HG03139 (cell line): ENCODE results near the gene MEIS1.

Source experiments
- ATAC-seq: cut with Tn5 transposase; IDR thresholded peaks from one replicate; pipeline ENCODE4 v1.9.1; 2021; ENCODE audit not compliant: unreplicated experiment

MEIS1 gene

GRCh38 chr2:66506265-66506664 lies 71.3 kb downstream of the MEIS1 start:
- ATAC-seq, result no peak

- no peak for ATAC-seq
Observed at GRCh38 chr2:66507673-66508201, 72.8 kb downstream of the MEIS1 start.

GRCh38 chr2:66508484-66509071 lies 73.7 kb downstream of the MEIS1 start:
- no peak for ATAC-seq

- ATAC-seq, result no peak
Observed at GRCh38 chr2:66509326-66509811, 74.4 kb downstream of the MEIS1 start.

GRCh38 chr2:66512626-66513025 lies 77.7 kb downstream of the MEIS1 start:
- no peak for ATAC-seq

GRCh38 chr2:66515743-66516142 lies 80.8 kb downstream of the MEIS1 start:
- ATAC-seq, result no peak

GRCh38 chr2:66516499-66516898 lies 81.6 kb downstream of the MEIS1 start:
- ATAC-seq, result no peak

- ATAC-seq, result no peak
Observed at GRCh38 chr2:66517772-66518171, 82.8 kb downstream of the MEIS1 start.

GRCh38 chr2:66519264-66519843 lies 84.4 kb downstream of the MEIS1 start:
- no peak for ATAC-seq

- no peak for ATAC-seq
Observed at GRCh38 chr2:66521291-66521922, 86.5 kb downstream of the MEIS1 start.

GRCh38 chr2:66522611-66523376 lies 87.9 kb downstream of the MEIS1 start:
- ATAC-seq, result no peak

- ATAC-seq, result no peak
Observed at GRCh38 chr2:66523377-66523969, 88.5 kb downstream of the MEIS1 start.

- no peak for ATAC-seq
Observed at GRCh38 chr2:66523990-66524389, 89.1 kb downstream of the MEIS1 start.

GRCh38 chr2:66525606-66526005 lies 90.7 kb downstream of the MEIS1 start:
- ATAC-seq, result no peak

- no peak for ATAC-seq
Observed at GRCh38 chr2:66526180-66526579, 91.3 kb downstream of the MEIS1 start.

GRCh38 chr2:66528974-66529724 lies 94.2 kb downstream of the MEIS1 start:
- ATAC-seq, result no peak

- ATAC-seq, result no peak
Observed at GRCh38 chr2:66530651-66531050, 95.7 kb downstream of the MEIS1 start.

- ATAC-seq, result no peak
Observed at GRCh38 chr2:66531155-66531554, 96.2 kb downstream of the MEIS1 start.

GRCh38 chr2:66531567-66531966 lies 96.6 kb downstream of the MEIS1 start:
- no peak for ATAC-seq
